Measurements from ENCODE around the gene POGLUT2. TPM values are rescaled to one million over a fixed set of nuclear protein-coding genes. Genes with fewer than 3 reads are reported as not detected.

Gene POGLUT2
- total and polyA plus RNA-seq, 2 donors (not counting 3 experiments of a cell fraction or from before 2014, with no cell fraction given), result 17.9 to 22.5 TPM

- FAIRE-seq (no peak), DNase-seq (ENCODE audit: low read depth, low spot score) (no peak)
- POLR2A ChIA-PET, result no interaction called here
- no peak for TF ChIP-seq POLR2AphosphoS5 (IDR thresholded peaks at IDR 0.05; ENCODE audit: insufficient read depth, low read depth, low read length)
- no peak for TF ChIP-seq CTCF (IDR thresholded peaks at IDR 0.05; ENCODE audit: extremely low read depth in 1 of 2, insufficient read depth in 1 of 2, low read depth in 1 of 2, low read length in 2 of 2)
- TF ChIP-seq JUN (IDR thresholded peaks at IDR 0.05; ENCODE audit: borderline replicate concordance, insufficient read depth, insufficient read length, low read depth), result no peak
- no peak for TF ChIP-seq POLR2A (IDR thresholded peaks at IDR 0.05; ENCODE audit: low read depth, low read length)
- TF ChIP-seq EZH2 (IDR thresholded peaks at IDR 0.05; ENCODE audit: borderline replicate concordance, low read depth, low read length, severe bottlenecking), result no peak
- no peak for TF ChIP-seq MAX (IDR thresholded peaks at IDR 0.05; ENCODE audit: insufficient read depth, insufficient read length)
- no peak for TF ChIP-seq MYC (IDR thresholded peaks at IDR 0.05; ENCODE audit: low read depth, low read length)
- no peak for TF ChIP-seq FOS (IDR thresholded peaks at IDR 0.05; ENCODE audit: borderline replicate concordance, insufficient read depth, low read length)
- TF ChIP-seq GATA2 (IDR thresholded peaks at IDR 0.05; ENCODE audit: insufficient read depth, insufficient read length, low read depth, low read length), result no peak
- H3K4me3 ChIP-seq (replicated peaks in 1 of 3; ENCODE audit: insufficient read depth in 1 of 3, low read depth in 1 of 3, low read length in 3 of 3), result no peak overlapping the region
- no peak overlapping the region for H2AFZ ChIP-seq (ENCODE audit: low read depth, low read length)
- H3K27me3 ChIP-seq (ENCODE audit: control insufficient read depth in 2 of 2, insufficient read depth in 2 of 2, low read length in 2 of 2), result no peaks in the 10 kb centered on the region
- no peaks in the 10 kb centered on the region for H3K4me1 ChIP-seq (ENCODE audit: control insufficient read depth, extremely low read depth, insufficient read depth, low read length)
- H3K36me3 ChIP-seq (ENCODE audit: control insufficient read depth in 2 of 2, extremely low read depth in 1 of 2, insufficient read depth in 2 of 2, low read length in 2 of 2), result no peaks in the 10 kb centered on the region
- no peaks in the 10 kb centered on the region for H4K20me1 ChIP-seq (replicated peaks; ENCODE audit: control insufficient read depth, extremely low read depth, insufficient read depth, low read length)
- CTCF ChIA-PET, result interaction anchor here (1.1 to 2.4 kb wide), 2 partner anchors 9 to 32 kb away, joined by 5 to 7 read pairs; no protein-coding TSS in a partner anchor
- no peaks in the 10 kb centered on the region for H3K9me3 ChIP-seq (replicated peaks; ENCODE audit: control insufficient read depth, insufficient read depth, low read length)
- intact Hi-C loops (cut with micrococcal nuclease), result no loop called here
- no TSS peak for BruUV-seq (replicated peaks)
- no peak overlapping the region for H3K27ac ChIP-seq (ENCODE audit: insufficient read depth, low read depth, low read length)
- H3K4me2 ChIP-seq (ENCODE audit: insufficient read depth, low read length), result no peak overlapping the region
- no peaks in the 10 kb centered on the region for H3K79me2 ChIP-seq (ENCODE audit: control insufficient read depth, insufficient read depth, low read length)
- H3K9ac ChIP-seq (replicated peaks; ENCODE audit: extremely low read depth, insufficient read depth, low read length), result no peak overlapping the region
- H3K9me1 ChIP-seq (replicated peaks; ENCODE audit: control insufficient read depth, extremely low read depth, insufficient read depth, low read length), result no peaks in the 10 kb centered on the region
- dilution Hi-C loops (cut with MboI; ENCODE audit: extremely low pct_ligation_motif_present, low sequenced_read_pairs), result no loop called here
Measured at GRCh38 chr13:102757006-102757405, 41.8 kb downstream of the POGLUT2 start.
